Liver (tissue), 3 donors: ENCODE measurements around the gene CYFIP1.

Source experiments
- ATF3 ChIP-seq: IDR thresholded peaks from 2 replicates; pipeline ENCODE4 v1.6.1; 2016; ENCODE audit warnings: antibody characterized with exemption
- CTCF ChIP-seq: fragments of 150-350 bp; IDR thresholded peaks from 2 replicates; pipeline ENCODE4 v1.5.1; 2017; ENCODE audit warnings: improper control_type of control experiment, low read depth, low read length; ENCODE audit not compliant: missing input control
- FOXA2 ChIP-seq: IDR thresholded peaks from 2 replicates; pipeline ENCODE4 v1.6.1; 2016; ENCODE audit warnings: antibody characterized with exemption
- HNF4G ChIP-seq: IDR thresholded peaks from 2 replicates; pipeline ENCODE4 v1.6.1; 2016; ENCODE audit warnings: antibody characterized with exemption
- JUND ChIP-seq, 2 donors: IDR thresholded peaks; 2 replicates each; pipeline ENCODE4 v1.6.1; 2016; ENCODE audit warnings: antibody characterized with exemption in 2 of 2
- MAX ChIP-seq: IDR thresholded peaks from 2 replicates; pipeline ENCODE4 v1.6.1; 2016; ENCODE audit warnings: antibody characterized with exemption
- RAD21 ChIP-seq, 2 donors: IDR thresholded peaks; 2 replicates each; pipeline ENCODE4 v1.6.1; 2016; ENCODE audit warnings: antibody characterized with exemption in 2 of 2, mild to moderate bottlenecking in 2 of 2
- REST ChIP-seq: IDR thresholded peaks from 2 replicates; pipeline ENCODE4 v1.6.1; 2016; ENCODE audit warnings: antibody characterized with exemption, mild to moderate bottlenecking
- TAF1 ChIP-seq: conservative IDR thresholded peaks from 2 replicates; pipeline ENCODE4 v1.6.1; 2016; ENCODE audit warnings: antibody characterized with exemption, mild to moderate bottlenecking
- YY1 ChIP-seq: IDR thresholded peaks from 2 replicates; pipeline ENCODE4 v1.6.1; 2016; ENCODE audit warnings: antibody characterized with exemption, mild to moderate bottlenecking
- donor health status: healthy.
- donor health status: healthy.

- TF ChIP-seq CTCF (no peak), FOXA2 (no peak), JUND (IDR thresholded peaks at IDR 0.05) (no peak), TAF1 (no peak), MAX (no peak), HNF4G (no peak), ATF3 (no peak), RAD21 (IDR thresholded peaks at IDR 0.05) (no peak), REST (no peak), YY1 (no peak)
These were observed 95.0 kb downstream of the CYFIP1 start for GRCh38 chr15:22885120-22885519.
